ENCODE measurements around the gene NXF2.
A peak's percentile ranks its signal among the peaks of the same experiment; 100 is the strongest.

The NXF2 gene

DNA sequence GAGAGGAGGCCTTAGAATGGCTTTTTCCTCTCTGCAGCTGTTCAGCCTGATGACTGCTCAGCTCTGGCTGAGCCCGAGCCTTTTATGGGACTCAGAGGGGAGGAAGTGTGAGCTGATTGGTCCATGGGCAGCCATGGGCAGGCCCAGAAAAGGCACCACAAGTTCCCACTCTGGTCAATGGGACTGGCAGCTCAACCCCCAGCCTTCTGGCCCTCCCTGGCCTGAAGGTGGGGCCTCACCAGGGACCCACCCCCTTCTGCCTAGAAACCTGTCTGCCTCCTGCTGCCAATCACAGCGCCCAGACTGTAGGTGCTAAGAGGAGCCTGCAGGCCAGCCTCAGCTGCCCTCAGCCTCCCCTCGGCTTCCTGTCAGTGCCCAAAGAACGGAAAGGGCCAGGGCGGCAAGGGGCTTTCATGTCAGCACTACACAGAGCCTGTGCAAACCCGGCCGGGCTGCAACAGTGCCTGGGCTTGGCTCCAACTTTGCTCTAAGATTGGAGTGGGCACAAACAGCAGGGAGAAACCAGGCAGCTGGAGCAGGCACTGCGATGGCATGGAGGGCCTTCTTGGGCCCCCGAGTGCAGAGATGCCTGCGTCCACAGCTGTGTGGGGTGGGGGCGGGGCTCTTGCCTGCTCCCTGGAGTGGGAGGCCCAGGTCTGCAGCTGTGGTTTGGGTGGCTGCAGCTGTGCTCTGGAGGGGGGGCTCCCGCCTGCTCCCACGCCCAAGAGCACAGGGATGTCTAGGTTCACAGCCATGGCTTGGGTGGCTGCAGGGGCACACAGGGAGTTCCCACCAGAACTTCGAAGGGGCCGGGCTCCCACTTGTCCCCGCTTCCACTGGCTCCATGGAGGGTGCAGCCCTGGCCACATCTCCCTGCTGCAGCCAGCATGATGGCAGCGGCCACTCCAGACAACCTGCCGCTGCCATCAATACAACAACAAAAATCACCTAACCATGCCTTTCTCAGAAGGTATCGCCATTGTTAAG, 92.6 kb downstream of the NXF2 start:
- Histone ChIP-seq H3K4me1 (ENCODE audit: insufficient read depth, insufficient read length) (no peaks in the 10 kb centered on the region), H3K9ac (ENCODE audit: insufficient read length, low read depth) (no peak overlapping the region), H3K9me3 (ENCODE audit: insufficient read depth, low read length) (no peaks in the 10 kb centered on the region), H3K4me3 (ENCODE audit: insufficient read length, low read depth) (no peak overlapping the region), H3K27me3 (ENCODE audit: insufficient read depth, insufficient read length) (no peaks in the 10 kb centered on the region), H3K36me3 (ENCODE audit: insufficient read depth, insufficient read length, low read length) (no peaks in the 10 kb centered on the region)
- DNase-seq (ENCODE audit: low read depth, low spot score), result no peak
- TF ChIP-seq ZNF274 (IDR thresholded peaks at IDR 0.05; ENCODE audit: low read depth, low read length) (no peak), SUZ12 (IDR thresholded peaks at IDR 0.05; ENCODE audit: extremely low read depth, insufficient read depth, insufficient read length) (no peak), YY1 (IDR thresholded peaks at IDR 0.05; ENCODE audit: insufficient read depth, insufficient read length) (no peak)

DNA sequence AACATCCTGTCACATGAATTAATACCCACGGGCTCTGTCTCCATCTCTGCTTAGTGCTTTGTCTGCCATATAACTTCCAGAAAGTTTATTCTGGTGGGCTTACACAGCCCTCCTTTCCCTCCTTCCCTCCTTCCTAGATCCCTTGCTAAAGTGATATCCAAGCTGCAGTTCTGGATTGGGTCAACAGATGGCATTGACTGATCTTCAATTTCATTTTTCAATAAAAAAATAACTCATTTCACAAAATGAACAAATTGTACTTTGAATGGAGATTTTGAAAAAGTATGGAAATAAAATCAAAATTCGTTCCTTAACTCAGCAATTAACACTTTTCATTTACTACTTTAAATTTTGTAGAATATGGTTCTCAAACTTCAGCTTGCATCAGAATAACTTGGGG, 94.9 kb downstream of the NXF2 start:
- no peak overlapping the region for H3K9ac ChIP-seq (ENCODE audit: insufficient read length, low read depth)
- no peaks in the 10 kb centered on the region for H3K36me3 ChIP-seq (ENCODE audit: insufficient read depth, insufficient read length, low read length)
- no peaks in the 10 kb centered on the region for H3K4me1 ChIP-seq (ENCODE audit: insufficient read depth, insufficient read length)
- no peak for DNase-seq (ENCODE audit: low read depth, low spot score)
- H3K4me3 ChIP-seq (ENCODE audit: insufficient read length, low read depth), result no peak overlapping the region
- H3K9me3 ChIP-seq (ENCODE audit: insufficient read depth, low read length), result no peaks in the 10 kb centered on the region
- TF ChIP-seq SUZ12 (IDR thresholded peaks at IDR 0.05; ENCODE audit: extremely low read depth, insufficient read depth, insufficient read length) (no peak), YY1 (IDR thresholded peaks at IDR 0.05; ENCODE audit: insufficient read depth, insufficient read length) (no peak), ZNF274 (IDR thresholded peaks at IDR 0.05; ENCODE audit: low read depth, low read length) (no peak)
- H3K27me3 ChIP-seq (ENCODE audit: insufficient read depth, insufficient read length), result no peaks in the 10 kb centered on the region

- TF ChIP-seq SUZ12 (IDR thresholded peaks at IDR 0.05; ENCODE audit: extremely low read depth, insufficient read depth, insufficient read length) (no peak), YY1 (IDR thresholded peaks at IDR 0.05; ENCODE audit: insufficient read depth, insufficient read length) (no peak), ZNF274 (IDR thresholded peaks at IDR 0.05; ENCODE audit: low read depth, low read length) (no peak)
- peak; percentile 30 for DNase-seq (ENCODE audit: low read depth, low spot score)
- H3K9ac ChIP-seq (ENCODE audit: insufficient read length, low read depth), result no peak overlapping the region
- no peaks in the 10 kb centered on the region for H3K36me3 ChIP-seq (ENCODE audit: insufficient read depth, insufficient read length, low read length)
- no peaks in the 10 kb centered on the region for H3K9me3 ChIP-seq (ENCODE audit: insufficient read depth, low read length)
- no peak overlapping the region for H3K4me3 ChIP-seq (ENCODE audit: insufficient read length, low read depth)
- no peaks in the 10 kb centered on the region for H3K4me1 ChIP-seq (ENCODE audit: insufficient read depth, insufficient read length)
- H3K27me3 ChIP-seq (ENCODE audit: insufficient read depth, insufficient read length), result no peaks in the 10 kb centered on the region
Observed at GRCh38 chrX:102345916-102346315, 98.9 kb downstream of the NXF2 start.

Measured in NT2/D1 (cell line).